Psoas muscle (tissue), 8 donors: ENCODE results near the gene KCNMB2. TPM values are rescaled to one million over a fixed set of nuclear protein-coding genes. Genes with fewer than 3 reads are reported as not detected.

Experiments
- ATAC-seq, 4 donors: fragments of 200-7000 bp; cut with Tn5 transposase; one replicate each; pipeline ENCODE4 v1.9.1; 2020; ENCODE audit warnings: moderate library complexity in 3 of 4, mild to moderate bottlenecking in 2 of 4
- DNase-seq, 2 donors: peaks; one replicate each; pipeline ENCODE4 v3.0.0-alpha.2; 2020
- H3K27ac ChIP-seq: fragments of 200-600 bp; one replicate; pipeline ENCODE4 v1.8.0; 2022
- H3K27me3 ChIP-seq, 3 donors: fragments of 200-600 bp in 1 of 3; one replicate each; pipeline versions ENCODE4 v1.6.1 to v1.8.0; 2013 to 2022; ENCODE audit warnings: low read length in 2 of 3, mild to moderate bottlenecking in 2 of 3, moderate library complexity in 1 of 3; ENCODE audit not compliant: insufficient read depth in 3 of 3
- H3K36me3 ChIP-seq, 2 donors: fragments of 200-600 bp in 1 of 2; one replicate each; pipeline versions ENCODE4 v1.6.1 to v1.8.0; 2013 to 2022; ENCODE audit warnings: low read depth in 1 of 2, mild to moderate bottlenecking in 1 of 2, moderate library complexity in 1 of 2; ENCODE audit not compliant: insufficient read depth in 1 of 2
- H3K4me1 ChIP-seq: fragments of 200-600 bp; one replicate; pipeline ENCODE4 v1.8.0; 2022
- H3K4me3 ChIP-seq: fragments of 200-600 bp; one replicate; pipeline ENCODE4 v1.8.0; 2022; ENCODE audit warnings: mild to moderate bottlenecking
- H3K9me3 ChIP-seq: fragments of 200-600 bp; one replicate; pipeline ENCODE4 v1.8.0; 2022
- WGBS, 3 donors: extraction: QIAGEN DNeasy Blood & Tissue Kit; methylation state at CpG; one replicate each; pipeline versions ENCODE4 v1.1.6 to v1.1.7; 2013; 5-methylcytosine and 5-hydroxymethylcytosine counted together
- intact Hi-C, 2 donors: fragments of 100-400 bp; cut with DNase I; formaldehyde crosslinking; loops; one replicate each; pipeline versions ENCODE4 v1.11.0 to v1.14.2; 2022
- polyA plus RNA-seq, 3 donors: library from polyadenylated mRNA; stranded (reverse); fragments of 200-250 nt; gene quantifications; one replicate each; pipeline ENCODE4 v1.2.3, GENCODE V29; 2013
- total RNA-seq, 4 donors: library from RNA; stranded (reverse); fragmentation: NEBNext Ultra II Directional in 2 of 4; extraction: Animal tissue kit (Norgen Biotek cat#: 25700) in 2 of 4; gene quantifications; one replicate each; pipeline versions ENCODE4 v1.2.1 to v1.2.4, GENCODE V29; 2021 to 2023
- TF ChIP-seq, protein P1 (sequence below): fragments of 200-600 bp; IDR thresholded peaks from one replicate; pipeline ENCODE4 v1.8.0; 2022; ENCODE audit warnings: antibody characterized with exemption
- donor health status: healthy with polysubstance abuse.
- donor health status: DM: no; HTN: no; CAD: no; lungs with moderate emphysema.
- donor health status: Bipolar disorder and iron deficiency.
- donor health status: healthy.
- donor health status: DM: yes; HTN: yes; CAD: no.
- donor health status: DM: no; HTN: no; CAD: no.
- donor health status: DM: no; HTN: no; CAD: no.
- donor health status: DM: yes; HTN: yes; CAD: no.

The KCNMB2 gene
- total and polyA plus RNA-seq, 7 donors = not detected

GRCh38 chr3:178847190-178847589, 311.0 kb downstream of the KCNMB2 start:
- Histone ChIP-seq H3K27ac (no peak overlapping the region), H3K9me3 (no peaks in the 10 kb centered on the region), H3K27me3 (no peaks in the 10 kb centered on the region), H3K4me1 (no peaks in the 10 kb centered on the region), H3K36me3 (no peaks in the 10 kb centered on the region), H3K4me3 (no peak overlapping the region)
- intact Hi-C loops = no loop called here
- ATAC-seq (no peak), DNase-seq (no peak)
- 32 to 42% (median 40%) methylated on average over 2 of the region's 2 CpGs for WGBS, 3 donors
- TF ChIP-seq, protein P1, sequence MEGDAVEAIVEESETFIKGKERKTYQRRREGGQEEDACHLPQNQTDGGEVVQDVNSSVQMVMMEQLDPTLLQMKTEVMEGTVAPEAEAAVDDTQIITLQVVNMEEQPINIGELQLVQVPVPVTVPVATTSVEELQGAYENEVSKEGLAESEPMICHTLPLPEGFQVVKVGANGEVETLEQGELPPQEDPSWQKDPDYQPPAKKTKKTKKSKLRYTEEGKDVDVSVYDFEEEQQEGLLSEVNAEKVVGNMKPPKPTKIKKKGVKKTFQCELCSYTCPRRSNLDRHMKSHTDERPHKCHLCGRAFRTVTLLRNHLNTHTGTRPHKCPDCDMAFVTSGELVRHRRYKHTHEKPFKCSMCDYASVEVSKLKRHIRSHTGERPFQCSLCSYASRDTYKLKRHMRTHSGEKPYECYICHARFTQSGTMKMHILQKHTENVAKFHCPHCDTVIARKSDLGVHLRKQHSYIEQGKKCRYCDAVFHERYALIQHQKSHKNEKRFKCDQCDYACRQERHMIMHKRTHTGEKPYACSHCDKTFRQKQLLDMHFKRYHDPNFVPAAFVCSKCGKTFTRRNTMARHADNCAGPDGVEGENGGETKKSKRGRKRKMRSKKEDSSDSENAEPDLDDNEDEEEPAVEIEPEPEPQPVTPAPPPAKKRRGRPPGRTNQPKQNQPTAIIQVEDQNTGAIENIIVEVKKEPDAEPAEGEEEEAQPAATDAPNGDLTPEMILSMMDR = no peak

DNA sequence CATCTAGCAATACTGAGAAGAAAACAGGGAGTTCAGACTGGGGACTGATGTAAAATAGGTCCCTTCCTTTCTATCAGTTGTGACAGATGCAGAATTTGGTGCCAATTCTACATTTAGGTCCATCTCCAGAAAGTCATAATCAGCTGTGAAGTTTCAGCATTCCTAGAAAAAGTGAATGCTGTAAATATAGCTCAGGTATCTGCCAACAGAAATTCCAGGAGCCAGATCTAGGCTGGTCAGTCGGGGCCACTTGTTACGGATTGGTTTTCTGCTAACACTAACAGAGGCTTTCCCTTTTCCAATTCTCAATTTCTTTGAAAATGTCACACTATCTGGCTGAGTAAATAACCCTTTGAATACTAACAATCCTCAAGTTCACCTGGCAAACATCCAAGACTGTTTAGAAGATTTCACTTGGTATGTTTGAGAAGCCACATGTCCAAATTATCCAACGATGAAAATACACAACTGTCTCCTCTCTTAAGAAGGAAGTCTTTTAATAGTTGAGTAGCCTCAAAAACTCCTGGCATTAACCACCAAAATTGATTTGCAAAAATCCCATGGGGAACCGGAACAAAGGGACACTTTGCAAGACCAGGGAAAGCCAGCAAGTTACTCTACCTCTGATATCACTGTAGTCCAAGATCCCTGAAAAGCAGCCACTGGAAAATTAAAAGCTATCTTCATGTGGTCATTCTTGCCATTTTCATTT, 313.1 kb downstream of the KCNMB2 start:
- WGBS, 3 donors = 20% methylated on average over 4 of the region's 4 CpGs
- Histone ChIP-seq H3K27ac (no peak overlapping the region), H3K36me3 (no peaks in the 10 kb centered on the region), H3K4me3 (no peak overlapping the region), H3K27me3 (no peaks in the 10 kb centered on the region), H3K4me1 (no peaks in the 10 kb centered on the region), H3K9me3 (no peaks in the 10 kb centered on the region)
- TF ChIP-seq, protein P1 = no peak
- intact Hi-C loops = no loop called here
- DNase-seq (no peak), ATAC-seq (no peak)

GRCh38 chr3:178850450-178851190, 314.4 kb downstream of the KCNMB2 start:
- 83 to 87% (median 87%) methylated on average over 8 of the region's 8 CpGs for WGBS, 3 donors
- Histone ChIP-seq H3K27ac (no peak overlapping the region), H3K36me3 (no peaks in the 10 kb centered on the region), H3K27me3 (no peaks in the 10 kb centered on the region), H3K4me1 (no peaks in the 10 kb centered on the region), H3K9me3 (no peaks in the 10 kb centered on the region), H3K4me3 (no peak overlapping the region)
- DNase-seq (no peak), ATAC-seq (no peak)
- intact Hi-C loops = no loop called here
- TF ChIP-seq, protein P1 = no peak

GRCh38 chr3:178851564-178851963, 315.3 kb downstream of the KCNMB2 start:
- no peak overlapping the region for H3K27ac ChIP-seq
- TF ChIP-seq, protein P1 = no peak
- H3K36me3 ChIP-seq = no peaks in the 10 kb centered on the region
- H3K4me1 ChIP-seq = no peaks in the 10 kb centered on the region
- DNase-seq (no peak), ATAC-seq (no peak)
- H3K4me3 ChIP-seq = no peak overlapping the region
- H3K9me3 ChIP-seq = no peaks in the 10 kb centered on the region
- intact Hi-C loops = no loop called here
- no peaks in the 10 kb centered on the region for H3K27me3 ChIP-seq
- 93 to 95% (median 95%) methylated on average over 1 of the region's 1 CpG for WGBS, 3 donors
